Cardiac muscle cell (in vitro differentiated cells and primary cell): ENCODE measurements around the gene GRK5. TPM values are rescaled to one million over a fixed set of nuclear protein-coding genes. Genes with fewer than 3 reads are reported as not detected.
A peak's percentile ranks its signal among the peaks of the same experiment; 100 is the strongest.

Source experiments
- DNase-seq, 2 donors: peaks; one replicate each; pipeline versions ENCODE4 v3.0.0 to v3.0.0-alpha.2; 2010 to 2017; ENCODE audit warnings: low read depth in 1 of 2, low spot score in 1 of 2
- H3K27ac ChIP-seq: fragments of 200-600 bp; sonication (generic); 2 replicates; pipeline ENCODE4 v1.5.1; 2016
- H3K27me3 ChIP-seq: fragments of 200-600 bp; sonication (generic); 2 replicates; pipeline ENCODE4 v1.6.0; 2016; ENCODE audit warnings: control low read depth
- H3K36me3 ChIP-seq: fragments of 200-600 bp; sonication (generic); 2 replicates; pipeline ENCODE4 v1.5.1; 2016; ENCODE audit warnings: control low read depth
- H3K4me1 ChIP-seq: fragments of 200-600 bp; sonication (generic); 2 replicates; pipeline ENCODE4 v1.8.1; 2017; ENCODE audit warnings: low read depth, mild to moderate bottlenecking, mixed run types
- H3K4me3 ChIP-seq: fragments of 200-600 bp; sonication (generic); 2 replicates; pipeline ENCODE4 v1.5.1; 2016; ENCODE audit warnings: mild to moderate bottlenecking
- H3K9me3 ChIP-seq: fragments of 200-600 bp; sonication (generic); 2 replicates; pipeline ENCODE4 v1.5.1; 2017; ENCODE audit warnings: low read depth, mild to moderate bottlenecking, control low read depth
- polyA plus RNA-seq: library from polyadenylated mRNA; unstranded; fragments of >200 nt; fragmentation: Nextera tagmentation; extraction: Ambion mirVana; gene quantifications from 2 replicates; pipeline ENCODE4 v1.2.1, GENCODE V29; 2016
- total RNA-seq: library from RNA; depleted of rRNA; stranded (reverse); fragments of >200 nt; gene quantifications from 2 replicates; pipeline ENCODE4 v1.2.3, GENCODE V29; 2016
- TF ChIP-seq, protein P1 (sequence below): IDR thresholded peaks from 2 replicates; pipeline ENCODE4 v1.5.1; 2012; ENCODE audit warnings: low read depth, mild to moderate bottlenecking, low read length

The GRK5 gene
- total and polyA plus RNA-seq, 2 experiments from 2014 or later = 3.5 to 18.3 TPM

GRCh38 chr10:119190353-119190752, 17.0 kb upstream of the GRK5 start:
- Histone ChIP-seq H3K9me3 (no peaks in the 10 kb centered on the region), H3K27ac (no peak overlapping the region), H3K4me3 (no peak overlapping the region), H3K4me1 (peaks cover 10% of the 10 kb centered on the region), H3K36me3 (no peaks in the 10 kb centered on the region), H3K27me3 (no peaks in the 10 kb centered on the region)
- TF ChIP-seq, protein P1, sequence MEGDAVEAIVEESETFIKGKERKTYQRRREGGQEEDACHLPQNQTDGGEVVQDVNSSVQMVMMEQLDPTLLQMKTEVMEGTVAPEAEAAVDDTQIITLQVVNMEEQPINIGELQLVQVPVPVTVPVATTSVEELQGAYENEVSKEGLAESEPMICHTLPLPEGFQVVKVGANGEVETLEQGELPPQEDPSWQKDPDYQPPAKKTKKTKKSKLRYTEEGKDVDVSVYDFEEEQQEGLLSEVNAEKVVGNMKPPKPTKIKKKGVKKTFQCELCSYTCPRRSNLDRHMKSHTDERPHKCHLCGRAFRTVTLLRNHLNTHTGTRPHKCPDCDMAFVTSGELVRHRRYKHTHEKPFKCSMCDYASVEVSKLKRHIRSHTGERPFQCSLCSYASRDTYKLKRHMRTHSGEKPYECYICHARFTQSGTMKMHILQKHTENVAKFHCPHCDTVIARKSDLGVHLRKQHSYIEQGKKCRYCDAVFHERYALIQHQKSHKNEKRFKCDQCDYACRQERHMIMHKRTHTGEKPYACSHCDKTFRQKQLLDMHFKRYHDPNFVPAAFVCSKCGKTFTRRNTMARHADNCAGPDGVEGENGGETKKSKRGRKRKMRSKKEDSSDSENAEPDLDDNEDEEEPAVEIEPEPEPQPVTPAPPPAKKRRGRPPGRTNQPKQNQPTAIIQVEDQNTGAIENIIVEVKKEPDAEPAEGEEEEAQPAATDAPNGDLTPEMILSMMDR = no peak
- DNase-seq = peak in 1 of 2 donors; percentile 95

DNA sequence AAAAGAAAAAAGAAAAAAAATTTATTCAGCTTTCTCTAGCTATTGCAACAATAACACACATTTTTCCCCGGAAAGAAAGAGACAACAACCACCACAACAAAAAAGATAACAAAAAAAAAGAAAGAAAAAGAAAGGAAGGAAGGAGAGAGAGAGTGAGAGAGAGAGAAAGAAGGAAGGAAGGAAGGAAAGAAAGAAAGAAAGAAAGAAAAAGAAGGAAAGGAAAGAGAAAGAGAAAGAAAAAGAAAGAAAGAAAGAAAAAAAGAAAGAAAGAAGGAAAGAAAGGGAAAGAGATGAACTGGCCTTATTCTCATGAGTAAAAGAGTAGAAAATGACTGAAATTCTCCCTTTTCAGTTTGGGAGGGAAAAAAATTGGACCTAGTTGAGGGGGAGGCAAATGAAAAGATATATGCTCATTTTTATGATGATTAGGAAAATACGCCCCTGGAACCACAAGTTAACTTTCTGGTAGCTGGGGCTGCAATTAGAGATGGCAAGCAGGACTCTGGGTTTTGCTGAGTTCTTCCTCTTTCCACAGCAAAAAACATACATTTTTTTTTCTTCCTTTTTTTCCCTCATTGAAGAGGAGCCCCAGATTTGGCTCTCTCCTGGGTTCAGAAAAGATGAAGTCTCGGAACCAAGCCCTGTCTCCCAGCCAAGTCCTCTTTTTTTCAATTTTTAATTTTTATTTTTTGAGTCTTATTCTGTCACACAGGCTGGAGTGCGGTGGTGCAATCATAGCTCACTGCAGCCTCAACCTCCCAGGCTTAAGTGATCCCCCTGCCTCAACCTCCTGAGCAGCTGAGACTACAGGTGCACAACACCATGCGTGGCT, 16.2 kb upstream of the GRK5 start:
- H3K36me3 ChIP-seq = no peaks in the 10 kb centered on the region
- H3K27ac ChIP-seq = no peak overlapping the region
- TF ChIP-seq, protein P1 = no peak
- no peaks in the 10 kb centered on the region for H3K9me3 ChIP-seq
- H3K4me3 ChIP-seq = no peak overlapping the region
- no peaks in the 10 kb centered on the region for H3K27me3 ChIP-seq
- peaks cover 9% of the 10 kb centered on the region for H3K4me1 ChIP-seq
- no peak for DNase-seq

DNA sequence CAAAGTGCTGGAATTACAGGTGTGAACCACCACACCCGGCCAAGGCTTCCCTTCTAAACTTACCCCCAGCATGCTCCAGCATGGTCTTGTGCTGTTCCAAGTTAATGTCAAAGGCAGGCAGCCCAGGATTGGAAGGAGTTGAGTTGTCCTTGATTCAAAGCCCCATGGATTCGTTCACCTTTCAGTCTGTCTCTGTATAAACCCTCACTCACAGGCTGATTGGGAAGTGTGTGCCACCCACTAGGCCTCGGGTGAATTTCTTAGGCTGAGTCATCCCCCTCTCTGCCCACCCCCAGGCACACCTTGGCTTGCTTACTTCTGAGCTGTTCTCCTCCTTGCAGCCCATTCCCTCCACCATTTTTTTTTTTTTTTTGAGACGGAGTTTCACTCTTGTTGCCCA, 15.5 kb upstream of the GRK5 start:
- Histone ChIP-seq H3K27ac (no peak overlapping the region), H3K9me3 (no peaks in the 10 kb centered on the region), H3K4me1 (peaks cover 9% of the 10 kb centered on the region), H3K36me3 (no peaks in the 10 kb centered on the region), H3K4me3 (no peak overlapping the region), H3K27me3 (no peaks in the 10 kb centered on the region)
- DNase-seq = no peak
- TF ChIP-seq, protein P1 = no peak

DNA sequence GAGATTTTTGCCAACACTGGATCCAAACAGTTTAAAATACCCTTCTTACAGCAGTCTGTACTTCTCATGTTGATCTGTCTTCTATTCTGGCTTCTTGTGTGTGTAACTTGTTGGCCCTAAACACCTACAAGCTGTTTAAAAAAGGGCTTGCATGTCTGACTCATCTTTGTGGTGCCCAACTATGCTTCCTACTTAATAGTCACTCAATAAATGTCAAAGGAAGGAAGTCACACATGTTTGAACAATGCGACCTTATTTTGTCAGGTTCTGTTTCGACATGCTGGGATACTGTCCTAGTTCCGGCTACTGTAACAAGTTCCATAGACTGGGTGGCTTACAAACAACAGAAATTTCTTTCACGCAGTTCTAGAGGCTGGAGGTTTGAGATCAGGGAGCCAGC, 9.4 kb upstream of the GRK5 start:
- Histone ChIP-seq H3K27ac (no peak overlapping the region), H3K36me3 (no peaks in the 10 kb centered on the region), H3K9me3 (no peaks in the 10 kb centered on the region), H3K4me3 (no peak overlapping the region), H3K4me1 (peaks cover 9% of the 10 kb centered on the region), H3K27me3 (no peaks in the 10 kb centered on the region)
- TF ChIP-seq, protein P1 = no peak
- DNase-seq = peak in 1 of 2 donors; percentile 40

GRCh38 chr10:119198438-119198837, 8.9 kb upstream of the GRK5 start:
- H3K36me3 ChIP-seq = no peaks in the 10 kb centered on the region
- TF ChIP-seq, protein P1 = peak; percentile 65
- H3K9me3 ChIP-seq = no peaks in the 10 kb centered on the region
- H3K27me3 ChIP-seq = no peaks in the 10 kb centered on the region
- peak in 1 of 2 donors; percentile 40 for DNase-seq
- peaks cover 9% of the 10 kb centered on the region for H3K4me1 ChIP-seq
- no peak overlapping the region for H3K27ac ChIP-seq
- H3K4me3 ChIP-seq = no peak overlapping the region
